GM10266 (cell line): Measurements from ENCODE around the gene MYO1F.
A peak's percentile ranks its signal among the peaks of the same experiment; 100 is the strongest.

Experiments
- DNase-seq: peaks from one replicate; pipeline ENCODE4 v3.0.0; 2012; ENCODE audit errors: extremely low spot score
- TF ChIP-seq, protein P1 (sequence below): IDR thresholded peaks from 2 replicates; pipeline ENCODE4 v1.5.1; 2012; ENCODE audit warnings: mild to moderate bottlenecking, low read depth; ENCODE audit not compliant: control insufficient read depth, insufficient read depth; ENCODE audit errors: missing control alignments

MYO1F gene

DNA sequence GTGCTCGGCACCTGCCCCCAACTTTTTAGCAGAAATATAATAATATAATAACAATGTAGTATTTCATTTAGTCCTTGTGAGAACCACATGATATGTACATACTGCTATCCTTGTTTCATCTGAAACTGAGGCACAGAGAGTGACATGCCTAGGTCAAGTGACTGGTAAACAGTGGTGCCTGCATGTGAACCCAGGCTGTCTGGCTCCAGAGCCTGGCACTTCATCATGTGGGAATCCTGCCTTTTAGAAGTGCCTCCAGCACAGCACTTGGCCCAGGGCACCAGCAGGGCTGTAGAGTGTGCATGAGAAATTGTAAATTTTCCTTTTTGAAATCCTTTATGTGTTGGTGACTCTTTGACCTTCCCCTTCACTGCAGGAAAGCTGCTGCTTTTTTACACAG, 102.2 kb downstream of the MYO1F start:
- no peak for DNase-seq
- TF ChIP-seq, protein P1, sequence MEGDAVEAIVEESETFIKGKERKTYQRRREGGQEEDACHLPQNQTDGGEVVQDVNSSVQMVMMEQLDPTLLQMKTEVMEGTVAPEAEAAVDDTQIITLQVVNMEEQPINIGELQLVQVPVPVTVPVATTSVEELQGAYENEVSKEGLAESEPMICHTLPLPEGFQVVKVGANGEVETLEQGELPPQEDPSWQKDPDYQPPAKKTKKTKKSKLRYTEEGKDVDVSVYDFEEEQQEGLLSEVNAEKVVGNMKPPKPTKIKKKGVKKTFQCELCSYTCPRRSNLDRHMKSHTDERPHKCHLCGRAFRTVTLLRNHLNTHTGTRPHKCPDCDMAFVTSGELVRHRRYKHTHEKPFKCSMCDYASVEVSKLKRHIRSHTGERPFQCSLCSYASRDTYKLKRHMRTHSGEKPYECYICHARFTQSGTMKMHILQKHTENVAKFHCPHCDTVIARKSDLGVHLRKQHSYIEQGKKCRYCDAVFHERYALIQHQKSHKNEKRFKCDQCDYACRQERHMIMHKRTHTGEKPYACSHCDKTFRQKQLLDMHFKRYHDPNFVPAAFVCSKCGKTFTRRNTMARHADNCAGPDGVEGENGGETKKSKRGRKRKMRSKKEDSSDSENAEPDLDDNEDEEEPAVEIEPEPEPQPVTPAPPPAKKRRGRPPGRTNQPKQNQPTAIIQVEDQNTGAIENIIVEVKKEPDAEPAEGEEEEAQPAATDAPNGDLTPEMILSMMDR: no peak

DNA sequence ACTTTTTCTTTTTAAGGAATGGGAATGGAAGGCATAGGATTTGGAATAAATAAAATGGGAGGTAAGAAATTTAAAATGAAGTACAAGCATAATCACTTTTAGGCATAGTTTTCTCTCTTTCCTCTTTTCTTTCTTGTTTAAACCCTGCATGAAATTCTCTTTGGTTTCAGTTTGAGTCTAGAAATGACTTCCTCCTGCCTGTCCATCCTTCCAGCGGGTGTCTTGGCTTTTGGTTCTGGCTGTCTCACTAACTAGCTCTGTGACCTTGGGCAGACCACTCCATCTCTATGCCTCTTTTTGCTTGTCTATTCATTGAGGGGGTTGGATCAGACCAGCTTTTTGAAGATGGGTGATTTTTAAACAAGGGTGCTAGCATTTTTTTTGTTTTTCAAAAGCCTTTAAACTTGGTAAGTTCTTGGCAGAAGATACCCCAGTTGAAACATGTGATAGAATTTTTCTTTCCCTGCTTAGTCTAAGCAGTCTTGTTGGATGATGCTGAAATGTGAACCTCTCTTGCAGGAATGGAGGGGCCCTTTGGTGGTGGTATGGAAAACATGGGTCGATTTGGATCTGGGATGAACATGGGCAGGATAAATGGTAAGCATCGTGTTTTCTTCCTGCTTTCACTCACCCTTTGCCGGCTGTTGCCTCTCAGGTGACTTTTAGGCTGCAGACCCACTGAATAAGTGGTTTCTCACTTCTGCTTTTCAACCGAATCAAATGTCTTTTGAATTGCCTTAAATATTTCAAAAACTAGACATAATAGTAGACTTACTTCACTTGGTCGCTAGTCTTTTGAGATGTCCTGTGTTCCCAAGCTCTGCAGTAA, 103.4 kb downstream of the MYO1F start:
- peak; percentile 64 for DNase-seq
- TF ChIP-seq, protein P1: no peak
